HepG2 (cell line): Measurements from ENCODE around the gene PPP1R13L. TPM values are rescaled to one million over a fixed set of nuclear protein-coding genes. Genes with fewer than 3 reads are reported as not detected.

Experiments used
- AFF4 ChIP-seq: sonication (generic); formaldehyde crosslinking; IDR thresholded peaks from 2 replicates; pipeline ENCODE4 v1.4.0; 2020; ENCODE audit warnings: missing genetic modification reagents
- ASH2L ChIP-seq: fragments of 300-600, 200-600 bp; sonication (generic); IDR thresholded peaks from 2 replicates; pipeline ENCODE4 v1.7.0; 2017; ENCODE audit warnings: low read depth, mild to moderate bottlenecking, moderate library complexity, mixed read lengths, low read length; ENCODE audit not compliant: insufficient read length
- CENPX ChIP-seq: sonication (generic); formaldehyde crosslinking; IDR thresholded peaks from 2 replicates; pipeline ENCODE4 v1.9.0; 2021; ENCODE audit warnings: mild to moderate bottlenecking, missing genetic modification reagents, moderate library complexity
- EHMT2 ChIP-seq: fragments of 200-600 bp; sonication (generic); IDR thresholded peaks from 2 replicates; pipeline ENCODE4 v1.7.0; 2017; ENCODE audit warnings: antibody characterized with exemption, low read depth, low read length, borderline replicate concordance
- GABPB1 ChIP-seq: IDR thresholded peaks from 2 replicates; pipeline ENCODE4 v1.6.1; 2016; ENCODE audit warnings: mild to moderate bottlenecking, missing genetic modification reagents, moderate library complexity, missing compliant biosample characterization
- ISL2 ChIP-seq: sonication (generic); formaldehyde crosslinking; IDR thresholded peaks from 2 replicates; pipeline ENCODE4 v1.5.0; 2020; ENCODE audit warnings: missing genetic modification reagents
- ISX ChIP-seq: sonication (generic); formaldehyde crosslinking; conservative IDR thresholded peaks from 2 replicates; pipeline ENCODE4 v1.5.0; 2020; ENCODE audit warnings: missing genetic modification reagents
- MBD4 ChIP-seq: IDR thresholded peaks from 2 replicates; pipeline ENCODE4 v1.6.1; 2012; ENCODE audit warnings: low read length, inconsistent platforms, borderline replicate concordance
- MIXL1 ChIP-seq: IDR thresholded peaks from 2 replicates; pipeline ENCODE4 v1.6.1; 2016
- RBFOX2 ChIP-seq: fragments of 200-400 bp; formaldehyde crosslinking; IDR thresholded peaks from 2 replicates; pipeline ENCODE4 v1.6.1; 2017; ENCODE audit warnings: low read depth, mild to moderate bottlenecking, low read length
- REPIN1 ChIP-seq: sonication (generic); formaldehyde crosslinking; IDR thresholded peaks from 2 replicates; pipeline ENCODE4 v1.8.0; 2022; ENCODE audit warnings: missing genetic modification reagents, low read depth, mild to moderate bottlenecking, borderline replicate concordance
- SPEN ChIP-seq: sonication (generic); formaldehyde crosslinking; IDR thresholded peaks from 2 replicates; pipeline ENCODE4 v1.5.1; 2020; ENCODE audit warnings: low read depth, mild to moderate bottlenecking, missing genetic modification reagents
- TGIF2 ChIP-seq: IDR thresholded peaks from 2 replicates; pipeline ENCODE4 v1.6.1; 2016; ENCODE audit warnings: control low read depth, missing compliant biosample characterization
- ZBTB1 ChIP-seq: sonication (generic); formaldehyde crosslinking; IDR thresholded peaks from 2 replicates; pipeline ENCODE4 v1.4.0; 2020; ENCODE audit warnings: missing genetic modification reagents, borderline replicate concordance
- ZBTB44 ChIP-seq: sonication (generic); formaldehyde crosslinking; IDR thresholded peaks from 2 replicates; pipeline ENCODE4 v1.4.0; 2020; ENCODE audit warnings: missing genetic modification reagents
- ZNF430 ChIP-seq: sonication (generic); formaldehyde crosslinking; IDR thresholded peaks from 2 replicates; pipeline ENCODE4 v1.9.0; 2021; ENCODE audit warnings: mild to moderate bottlenecking, missing genetic modification reagents
- ZNF607 ChIP-seq: sonication (generic); formaldehyde crosslinking; IDR thresholded peaks from 2 replicates; pipeline ENCODE4 v1.5.1; 2020; ENCODE audit warnings: missing genetic modification reagents, mild to moderate bottlenecking, borderline replicate concordance
- polyA plus RNA-seq, 8 experiments: library from polyadenylated mRNA; depleted of rRNA in 3 of 8; stranded (reverse) in 7 of 8; unstranded in 1 of 8; fragments of >200 nt; fragmentation: Illumina TruSeq in 4 of 8; extraction: Trizol in 4 of 8; gene quantifications; 2 replicates each; pipeline versions ENCODE4 v1.2.1 to v1.2.3, GENCODE V29; 2011 to 2016; ENCODE audit warnings: low read depth in 4 of 8, missing spikeins in 1 of 8, mixed read lengths in 1 of 8; ENCODE audit not compliant: insufficient read depth in 1 of 8
- total RNA-seq, 5 experiments: library from RNA; depleted of rRNA; stranded (reverse); fragments of >200 nt; fragmentation: Illumina TruSeq; extraction: Trizol; gene quantifications; 2 replicates each; pipeline ENCODE4 v1.2.3, GENCODE V29; 2016; ENCODE audit warnings: low read depth in 1 of 5
- TF ChIP-seq, protein P1 (sequence below): fragments of 450-650 bp; IDR thresholded peaks from 2 replicates; pipeline ENCODE4 v1.6.1; 2017
- TF ChIP-seq, protein P2 (sequence below): sonication (generic); formaldehyde crosslinking; IDR thresholded peaks from 2 replicates; pipeline ENCODE4 v1.5.0; 2020; ENCODE audit warnings: mild to moderate bottlenecking, missing genetic modification reagents

PPP1R13L gene
- total and polyA plus RNA-seq, 2 of the 13 experiments (the other 11 are each of a cell fraction or from before 2014, with no cell fraction given): 1.3 to 6.6 TPM

DNA sequence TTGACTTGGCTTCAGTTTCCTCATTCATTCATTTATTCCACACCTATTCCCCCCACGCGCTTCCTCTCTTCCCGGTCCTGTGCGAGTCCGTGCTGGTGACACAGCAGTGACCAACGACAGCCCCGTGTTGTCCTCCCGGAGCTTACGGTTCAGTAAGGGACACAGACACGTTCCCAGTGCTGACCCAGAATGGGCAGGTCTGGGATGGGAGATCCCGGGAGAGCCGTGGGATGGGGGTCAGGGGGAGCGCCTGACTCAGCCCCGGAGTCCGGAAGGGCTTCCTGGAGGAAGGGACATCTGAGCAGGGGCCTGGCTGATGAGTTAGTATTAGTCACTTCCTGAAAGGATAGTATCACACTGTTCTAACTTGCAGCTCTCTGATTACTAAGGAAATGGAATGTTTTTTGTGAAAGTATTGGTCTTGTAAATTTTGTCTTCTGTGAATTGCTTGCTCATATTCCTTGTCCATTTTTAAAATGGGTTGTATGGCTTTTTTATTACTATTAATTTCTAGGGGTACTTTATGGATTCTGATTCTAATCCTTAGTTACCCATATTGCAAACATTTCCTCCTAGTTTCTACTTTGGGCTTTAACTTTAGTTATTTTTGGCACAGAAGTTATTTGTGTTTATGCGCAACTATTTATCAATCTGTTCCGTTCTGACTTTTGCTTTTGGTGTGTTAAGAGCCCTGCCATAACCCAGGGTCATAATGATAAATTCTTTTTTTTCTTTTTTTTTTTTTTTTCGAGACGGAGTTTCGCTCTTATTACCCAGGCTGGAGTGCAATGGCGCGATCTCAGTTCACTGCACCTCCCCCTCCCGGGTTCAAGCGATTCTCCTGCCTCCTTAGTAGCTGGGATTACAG lies 19.6 kb upstream of the PPP1R13L start (continued):
- TF ChIP-seq, protein P1, sequence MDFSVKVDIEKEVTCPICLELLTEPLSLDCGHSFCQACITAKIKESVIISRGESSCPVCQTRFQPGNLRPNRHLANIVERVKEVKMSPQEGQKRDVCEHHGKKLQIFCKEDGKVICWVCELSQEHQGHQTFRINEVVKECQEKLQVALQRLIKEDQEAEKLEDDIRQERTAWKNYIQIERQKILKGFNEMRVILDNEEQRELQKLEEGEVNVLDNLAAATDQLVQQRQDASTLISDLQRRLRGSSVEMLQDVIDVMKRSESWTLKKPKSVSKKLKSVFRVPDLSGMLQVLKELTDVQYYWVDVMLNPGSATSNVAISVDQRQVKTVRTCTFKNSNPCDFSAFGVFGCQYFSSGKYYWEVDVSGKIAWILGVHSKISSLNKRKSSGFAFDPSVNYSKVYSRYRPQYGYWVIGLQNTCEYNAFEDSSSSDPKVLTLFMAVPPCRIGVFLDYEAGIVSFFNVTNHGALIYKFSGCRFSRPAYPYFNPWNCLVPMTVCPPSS: no peak
- 0 out of 2 replicates have a peak, but pooled peaks have one; percentile 3 for TF ChIP-seq TGIF2 (CRISPR knock-in tag)
- TF ChIP-seq, protein P2, sequence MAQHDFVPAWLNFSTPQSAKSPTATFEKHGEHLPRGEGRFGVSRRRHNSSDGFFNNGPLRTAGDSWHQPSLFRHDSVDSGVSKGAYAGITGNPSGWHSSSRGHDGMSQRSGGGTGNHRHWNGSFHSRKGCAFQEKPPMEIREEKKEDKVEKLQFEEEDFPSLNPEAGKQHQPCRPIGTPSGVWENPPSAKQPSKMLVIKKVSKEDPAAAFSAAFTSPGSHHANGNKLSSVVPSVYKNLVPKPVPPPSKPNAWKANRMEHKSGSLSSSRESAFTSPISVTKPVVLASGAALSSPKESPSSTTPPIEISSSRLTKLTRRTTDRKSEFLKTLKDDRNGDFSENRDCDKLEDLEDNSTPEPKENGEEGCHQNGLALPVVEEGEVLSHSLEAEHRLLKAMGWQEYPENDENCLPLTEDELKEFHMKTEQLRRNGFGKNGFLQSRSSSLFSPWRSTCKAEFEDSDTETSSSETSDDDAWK (CRISPR knock-in tag): no peak
- TF ChIP-seq AFF4 (CRISPR knock-in tag): peak; percentile 50; the same call in 1 of the 2 replicates
- no peak for TF ChIP-seq EHMT2
- TF ChIP-seq ASH2L: no peak
- no peak for TF ChIP-seq REPIN1 (CRISPR knock-in tag)
- no peak for TF ChIP-seq SPEN
- TF ChIP-seq RBFOX2: no peak
- TF ChIP-seq GABPB1 (CRISPR knock-in tag): no peak
- TF ChIP-seq MIXL1 (CRISPR knock-in tag): no peak
- TF ChIP-seq ZNF430 (CRISPR knock-in tag): no peak
- TF ChIP-seq ZBTB44 (CRISPR knock-in tag): 0 out of 2 replicates have a peak, but pooled peaks have one; percentile 13
- no peak for TF ChIP-seq ZBTB1 (CRISPR knock-in tag)
- peak; percentile 12; the same call in 1 of the 2 replicates for TF ChIP-seq ZNF607 (CRISPR knock-in tag)
- no peak for TF ChIP-seq MBD4
- no peak; the same call in 1 of the 2 replicates for TF ChIP-seq ISL2 (CRISPR knock-in tag)
- TF ChIP-seq ISX (CRISPR knock-in tag): no peak
- no peak for TF ChIP-seq CENPX (CRISPR knock-in tag)
